ENCODE results near the gene IGF2BP3. TPM values are rescaled to one million over a fixed set of nuclear protein-coding genes. Genes with fewer than 3 reads are reported as not detected.
"Not testable (repeated sequence)": the region's sequence is repeated elsewhere in the genome, so short reads cannot be mapped to it uniquely, and the experiment has no call there.

The IGF2BP3 gene
- total RNA-seq, 2 donors from 2014 or later = 0.24 to 1.2 TPM

DNA sequence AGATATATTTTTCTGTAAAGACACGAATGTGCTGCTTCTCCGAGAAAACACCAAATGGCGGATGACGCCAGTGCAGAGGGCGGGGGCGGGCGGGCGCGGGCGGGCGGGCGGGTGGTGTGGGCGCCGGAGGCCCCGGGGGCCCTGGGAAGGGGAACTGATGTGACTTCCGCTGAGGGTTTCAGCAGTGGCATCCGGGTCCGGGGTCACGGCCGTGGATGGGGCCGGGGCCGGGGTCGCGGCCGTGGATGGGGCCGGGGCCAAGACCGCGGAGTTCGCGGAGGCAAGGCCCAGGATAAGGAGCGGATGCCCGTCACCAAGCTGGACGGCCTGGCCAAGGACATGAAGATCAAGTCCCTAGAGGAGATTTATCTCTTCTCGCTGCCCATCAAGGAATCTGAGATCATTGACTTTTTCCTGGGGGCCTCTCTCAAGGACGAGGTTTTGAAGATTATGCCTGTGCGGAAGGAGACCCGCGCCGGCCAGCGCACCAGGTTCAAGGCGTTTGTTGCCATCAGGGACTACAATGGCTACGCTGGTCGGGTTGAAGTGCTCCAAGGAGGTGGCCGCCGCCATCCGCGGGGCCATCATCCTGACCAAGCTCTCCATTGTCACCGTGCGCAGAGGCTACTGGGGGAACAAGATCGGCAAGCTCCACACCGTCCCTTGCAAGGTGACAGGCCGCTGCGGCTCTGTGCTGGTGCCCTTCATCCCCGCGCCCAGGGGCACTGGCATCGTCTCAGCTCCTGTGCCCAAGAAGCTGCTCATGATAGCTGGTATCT, 20.3 kb upstream of the IGF2BP3 start:
- Histone ChIP-seq H3K9ac (ENCODE audit: low read depth in 2 of 2, low read length in 2 of 2) (no peak overlapping the region), H3K4me3 (peak overlapping the region; percentile 33), H3K36me3 (no peaks in the 10 kb centered on the region), H3K27ac (no peak overlapping the region), H3K9me3 (no peaks in the 10 kb centered on the region), H3K27me3 (no peaks in the 10 kb centered on the region), H3K4me1 (no peaks in the 10 kb centered on the region)
- TF ChIP-seq, protein P1, sequence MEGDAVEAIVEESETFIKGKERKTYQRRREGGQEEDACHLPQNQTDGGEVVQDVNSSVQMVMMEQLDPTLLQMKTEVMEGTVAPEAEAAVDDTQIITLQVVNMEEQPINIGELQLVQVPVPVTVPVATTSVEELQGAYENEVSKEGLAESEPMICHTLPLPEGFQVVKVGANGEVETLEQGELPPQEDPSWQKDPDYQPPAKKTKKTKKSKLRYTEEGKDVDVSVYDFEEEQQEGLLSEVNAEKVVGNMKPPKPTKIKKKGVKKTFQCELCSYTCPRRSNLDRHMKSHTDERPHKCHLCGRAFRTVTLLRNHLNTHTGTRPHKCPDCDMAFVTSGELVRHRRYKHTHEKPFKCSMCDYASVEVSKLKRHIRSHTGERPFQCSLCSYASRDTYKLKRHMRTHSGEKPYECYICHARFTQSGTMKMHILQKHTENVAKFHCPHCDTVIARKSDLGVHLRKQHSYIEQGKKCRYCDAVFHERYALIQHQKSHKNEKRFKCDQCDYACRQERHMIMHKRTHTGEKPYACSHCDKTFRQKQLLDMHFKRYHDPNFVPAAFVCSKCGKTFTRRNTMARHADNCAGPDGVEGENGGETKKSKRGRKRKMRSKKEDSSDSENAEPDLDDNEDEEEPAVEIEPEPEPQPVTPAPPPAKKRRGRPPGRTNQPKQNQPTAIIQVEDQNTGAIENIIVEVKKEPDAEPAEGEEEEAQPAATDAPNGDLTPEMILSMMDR (IDR thresholded peaks at IDR 0.05) = no peak
- intact Hi-C loops (cut with DNase I) = no loop called here
- DNase-seq = peak; percentile 32

DNA sequence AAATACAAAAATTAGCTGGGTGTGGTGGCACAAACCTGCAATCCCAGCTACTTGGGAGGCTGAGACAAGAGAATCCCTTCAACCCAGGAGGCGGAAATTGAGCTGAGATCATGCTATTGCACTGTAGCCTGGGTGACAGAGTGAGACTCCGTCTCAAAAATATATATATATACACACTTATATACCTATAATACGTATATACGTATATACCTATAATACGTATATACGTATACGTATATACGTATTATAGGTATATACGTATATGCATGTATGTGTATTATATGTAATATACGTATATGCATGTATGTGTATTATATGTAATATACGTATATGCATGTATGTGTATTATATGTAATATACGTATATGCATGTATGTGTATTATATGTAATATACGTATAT, 18.4 kb upstream of the IGF2BP3 start:
- H3K4me1 ChIP-seq; H3K9ac ChIP-seq (ENCODE audit: low read depth in 2 of 2, low read length in 2 of 2); intact Hi-C loops (cut with DNase I); DNase-seq; H3K36me3 ChIP-seq; H3K4me3 ChIP-seq; H3K9me3 ChIP-seq; H3K27me3 ChIP-seq; H3K27ac ChIP-seq: not testable (repeated sequence)

DNA sequence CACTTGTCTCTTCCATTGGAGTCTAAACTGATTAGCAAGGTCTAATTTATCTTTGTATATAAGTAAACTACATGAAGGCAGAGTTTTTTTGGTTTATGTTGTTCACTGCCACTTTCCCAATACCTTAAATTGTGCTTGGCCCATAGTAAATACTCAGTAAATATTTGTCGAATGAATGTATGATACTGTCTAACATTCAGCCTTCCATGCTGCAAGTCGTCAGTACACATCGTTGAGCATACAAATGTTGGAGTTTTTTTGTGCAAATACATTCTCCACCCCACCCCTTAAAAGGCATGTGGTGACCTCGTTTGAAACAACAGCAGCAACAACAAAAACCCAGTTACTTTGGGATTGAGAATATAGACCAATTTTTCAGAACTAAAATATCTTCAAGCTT, 17.4 kb upstream of the IGF2BP3 start:
- H3K4me1 ChIP-seq = no peaks in the 10 kb centered on the region
- DNase-seq = no peak
- H3K9me3 ChIP-seq = no peaks in the 10 kb centered on the region
- H3K27me3 ChIP-seq = no peaks in the 10 kb centered on the region
- H3K36me3 ChIP-seq = no peaks in the 10 kb centered on the region
- no peak overlapping the region for H3K4me3 ChIP-seq
- no peak overlapping the region for H3K27ac ChIP-seq
- intact Hi-C loops (cut with DNase I) = no loop called here
- TF ChIP-seq, protein P1 (IDR thresholded peaks at IDR 0.05) = no peak
- H3K9ac ChIP-seq (ENCODE audit: low read depth in 2 of 2, low read length in 2 of 2) = no peak overlapping the region

DNA sequence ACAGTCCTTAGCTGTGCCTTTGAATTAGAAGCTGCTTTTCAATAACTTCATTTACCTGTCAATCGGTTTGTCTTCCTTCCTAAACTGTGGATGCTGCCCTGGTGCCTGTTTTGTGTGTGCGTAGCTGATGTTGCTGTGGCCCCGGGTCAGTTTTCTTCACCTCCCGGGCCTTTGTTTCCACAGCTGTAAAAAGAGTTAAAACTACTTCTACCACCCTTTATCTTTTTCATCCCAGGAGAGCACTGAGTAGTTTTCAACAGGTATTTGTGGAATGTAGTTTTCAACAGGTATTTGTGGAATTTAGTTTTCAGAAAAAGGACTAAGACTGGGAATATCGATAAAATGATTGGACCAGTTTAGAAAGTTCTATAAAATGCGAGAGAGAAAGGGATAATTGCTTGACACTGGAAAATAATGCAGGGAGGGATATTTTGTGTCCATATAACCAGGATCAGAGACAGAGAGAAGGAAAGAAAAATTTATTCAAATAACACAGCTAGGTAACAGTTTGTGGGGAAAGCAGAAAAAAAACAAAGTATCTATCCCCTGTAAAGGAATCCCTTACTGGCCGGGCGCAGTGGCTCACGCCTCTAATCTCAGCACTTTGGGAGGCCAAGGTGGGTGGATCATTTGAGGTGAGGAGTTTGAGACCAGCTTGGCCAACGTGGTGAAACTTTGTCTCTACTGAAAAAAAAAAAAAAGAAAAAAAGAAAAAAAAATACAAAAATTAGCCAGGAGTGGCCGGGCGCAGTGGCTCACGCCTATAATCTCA, 15.9 kb upstream of the IGF2BP3 start:
- H3K4me3 ChIP-seq = no peak overlapping the region
- intact Hi-C loops (cut with DNase I) = no loop called here
- H3K9me3 ChIP-seq = no peaks in the 10 kb centered on the region
- no peak overlapping the region for H3K27ac ChIP-seq
- TF ChIP-seq, protein P1 (IDR thresholded peaks at IDR 0.05) = no peak
- H3K36me3 ChIP-seq = no peaks in the 10 kb centered on the region
- H3K27me3 ChIP-seq = no peaks in the 10 kb centered on the region
- no peak overlapping the region for H3K9ac ChIP-seq (ENCODE audit: low read depth in 2 of 2, low read length in 2 of 2)
- DNase-seq = no peak
- H3K4me1 ChIP-seq = no peaks in the 10 kb centered on the region

DNA sequence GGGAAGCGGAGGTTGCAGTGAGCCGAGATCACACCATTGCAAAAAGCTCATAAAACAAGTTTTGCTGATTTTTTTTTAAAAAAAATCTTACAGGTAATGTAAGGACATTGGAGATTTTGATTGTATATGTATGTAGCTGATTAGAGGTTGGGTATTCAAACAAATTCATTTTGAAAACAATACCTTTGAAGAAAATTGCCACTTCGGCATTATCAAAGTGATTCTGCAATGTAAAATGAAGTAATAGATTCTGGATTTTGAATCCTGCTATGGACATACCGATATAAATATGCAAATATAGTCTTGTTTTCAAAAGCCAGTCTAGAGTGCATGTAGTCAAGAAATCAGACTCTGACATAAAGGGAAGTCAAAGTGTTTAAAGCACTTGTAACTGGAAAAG, 12.4 kb upstream of the IGF2BP3 start:
- intact Hi-C loops (cut with DNase I) = no loop called here
- Histone ChIP-seq H3K36me3 (no peaks in the 10 kb centered on the region), H3K9me3 (no peaks in the 10 kb centered on the region), H3K27ac (no peak overlapping the region), H3K4me3 (no peak overlapping the region), H3K9ac (ENCODE audit: low read depth in 2 of 2, low read length in 2 of 2) (no peak overlapping the region), H3K27me3 (peaks cover 18% of the 10 kb centered on the region), H3K4me1 (no peaks in the 10 kb centered on the region)
- TF ChIP-seq, protein P1 (IDR thresholded peaks at IDR 0.05) = no peak
- no peak for DNase-seq
